Endothelial cell of umbilical vein (primary cell): ENCODE data around the gene POU4F3. TPM values are rescaled to one million over a fixed set of nuclear protein-coding genes. Genes with fewer than 3 reads are reported as not detected.

Experiments
- BruUV-seq: library from RNA; stranded (reverse); fragments of 400-500 nt; replicated peaks from 2 replicates; lab custom pipeline; 2021; lab: Mats Ljungman, UMichigan
- CTCF ChIA-PET: fragments of 300-600, 350-600 bp; sonication (Branson Sonifier 250); formaldehyde crosslinking; loops from one replicate; lab custom pipeline; 2021; ENCODE audit warnings: antibody characterized with exemption, inconsistent platforms; lab: Charles Lee
- POLR2A ChIA-PET: fragments of 300-600, 350-600 bp; sonication (Branson Sonifier 250); formaldehyde crosslinking; loops from one replicate; lab custom pipeline; 2021; ENCODE audit warnings: antibody characterized with exemption, inconsistent platforms; lab: Charles Lee
- DNase-seq: peaks from one replicate; pipeline ENCODE4 v3.0.0-alpha.2; 2011; ENCODE audit warnings: low read depth, low spot score
- FAIRE-seq: peaks from 2 replicates; lab custom pipeline; 2011; peaks lifted over from hg19 to GRCh38; lab: Jason Lieb, UNC
- H2AFZ ChIP-seq: 2 replicates; pipeline ENCODE4 v1.6.0; 2012; ENCODE audit warnings: low read depth, low read length, control low read depth, inconsistent platforms
- H3K27ac ChIP-seq: 2 replicates; pipeline ENCODE4 v1.5.1; 2011; ENCODE audit warnings: low read depth, mild to moderate bottlenecking, control low read depth, low read length, moderate library complexity; ENCODE audit not compliant: insufficient read depth
- H3K27me3 ChIP-seq, 2 experiments: 2 replicates each; pipeline versions ENCODE4 v1.6.0 to v1.6.1; 2011; ENCODE audit warnings: low read length in 2 of 2, mixed read lengths in 1 of 2; ENCODE audit not compliant: control insufficient read depth in 2 of 2, insufficient read depth in 2 of 2
- H3K36me3 ChIP-seq, 2 experiments: 2 replicates in 1 of 2; 3 replicates in 1 of 2; pipeline ENCODE4 v1.5.1; 2011; ENCODE audit warnings: low read length in 2 of 2, mild to moderate bottlenecking in 1 of 2, moderate library complexity in 1 of 2; ENCODE audit not compliant: control insufficient read depth in 2 of 2, insufficient read depth in 2 of 2; ENCODE audit errors: extremely low read depth in 1 of 2
- H3K4me1 ChIP-seq: 3 replicates; pipeline ENCODE4 v1.5.1; 2011; ENCODE audit warnings: mild to moderate bottlenecking, low read length; ENCODE audit not compliant: control insufficient read depth, insufficient read depth; ENCODE audit errors: extremely low read depth
- H3K4me2 ChIP-seq: 2 replicates; pipeline ENCODE4 v1.6.1; 2011; ENCODE audit warnings: low read length, control low read depth, mixed read lengths; ENCODE audit not compliant: insufficient read depth
- H3K4me3 ChIP-seq, 3 experiments: fragments of 200-600 bp in 1 of 3; sonication (generic), shearing (Covaris generic) in 1 of 3; replicated peaks in 1 of 3; 2 replicates each; pipeline ENCODE4 v1.5.1; 2011 to 2016; ENCODE audit warnings: control low read depth in 3 of 3, low read length in 3 of 3, mild to moderate bottlenecking in 2 of 3, inconsistent platforms in 1 of 3, low read depth in 1 of 3, moderate library complexity in 1 of 3; ENCODE audit not compliant: insufficient read depth in 1 of 3
- H3K79me2 ChIP-seq: 2 replicates; pipeline ENCODE4 v1.6.0; 2012; ENCODE audit warnings: low read length, inconsistent platforms; ENCODE audit not compliant: control insufficient read depth, insufficient read depth
- H3K9ac ChIP-seq: replicated peaks from 2 replicates; pipeline ENCODE3; 2011; ENCODE audit warnings: low read length, control low read depth; ENCODE audit not compliant: insufficient read depth; ENCODE audit errors: extremely low read depth
- H3K9me1 ChIP-seq: replicated peaks from 3 replicates; pipeline ENCODE4 v1.6.0; 2011; ENCODE audit warnings: mild to moderate bottlenecking, low read length; ENCODE audit not compliant: control insufficient read depth, insufficient read depth; ENCODE audit errors: extremely low read depth
- H3K9me3 ChIP-seq: replicated peaks from 2 replicates; pipeline ENCODE4 v1.5.1; 2012; ENCODE audit warnings: low read length, inconsistent platforms; ENCODE audit not compliant: control insufficient read depth, insufficient read depth
- H4K20me1 ChIP-seq: replicated peaks from 2 replicates; pipeline ENCODE3; 2011; ENCODE audit warnings: mild to moderate bottlenecking, low read length; ENCODE audit not compliant: control insufficient read depth, insufficient read depth; ENCODE audit errors: extremely low read depth
- CTCF ChIP-seq, 2 donors: IDR thresholded peaks; 1 replicate in 1 of 2; 2 replicates in 1 of 2; pipeline ENCODE4 v1.5.1; 2011; ENCODE audit warnings: low read length in 2 of 2, mild to moderate bottlenecking in 2 of 2, moderate library complexity in 2 of 2, control low read depth in 1 of 2, inconsistent platforms in 1 of 2, low read depth in 1 of 2; ENCODE audit not compliant: insufficient read depth in 1 of 2; ENCODE audit errors: extremely low read depth in 1 of 2
- EZH2 ChIP-seq: IDR thresholded peaks from 2 replicates; pipeline ENCODE4 v1.6.1; 2012; ENCODE audit warnings: borderline replicate concordance, low read depth, mild to moderate bottlenecking, moderate library complexity, low read length, inconsistent platforms; ENCODE audit not compliant: severe bottlenecking
- FOS ChIP-seq: IDR thresholded peaks from 2 replicates; pipeline ENCODE4 v1.6.1; 2011; ENCODE audit warnings: mild to moderate bottlenecking, low read length, moderate library complexity, borderline replicate concordance; ENCODE audit not compliant: insufficient read depth
- GATA2 ChIP-seq: IDR thresholded peaks from 2 replicates; pipeline ENCODE4 v1.7.0; 2011; ENCODE audit warnings: low read depth, mild to moderate bottlenecking, moderate library complexity, mixed read lengths, low read length; ENCODE audit not compliant: insufficient read length, insufficient read depth
- JUN ChIP-seq: IDR thresholded peaks from 2 replicates; pipeline ENCODE4 v1.6.1; 2011; ENCODE audit warnings: borderline replicate concordance, low read depth; ENCODE audit not compliant: insufficient read length, insufficient read depth
- MYC ChIP-seq: IDR thresholded peaks from one replicate; pipeline ENCODE4 v1.6.1; 2011; ENCODE audit warnings: mild to moderate bottlenecking, low read depth, low read length
- dilution Hi-C: fragments of 300-500 bp; cut with MboI; formaldehyde crosslinking; loops from one replicate; pipeline ENCODE4 v1.15.0; 2019; ENCODE audit warnings: low sequenced_read_pairs; ENCODE audit not compliant: extremely low pct_ligation_motif_present
- intact Hi-C: fragments of 100-400 bp; cut with micrococcal nuclease; formaldehyde crosslinking; loops from one replicate; pipeline ENCODE4 v1.10.0; 2022
- polyA plus RNA-seq, 4 experiments: library from polyadenylated mRNA; depleted of rRNA in 3 of 4; stranded (reverse) in 3 of 4; unstranded in 1 of 4; fragments of >200 nt; gene quantifications; 2 replicates each; pipeline versions ENCODE4 v1.2.1 to v1.2.3, GENCODE V29; 2011 to 2012; ENCODE audit warnings: missing spikeins in 1 of 4
- total RNA-seq: library from RNA; stranded (reverse); gene quantifications from 2 replicates; pipeline ENCODE4 v1.2.3, GENCODE V29; 2021

The POU4F3 gene
- total and polyA plus RNA-seq, 2 donors (not counting 3 experiments of a cell fraction or from before 2014, with no cell fraction given), result 0.08 TPM; not detected in 1

GRCh38 chr5:146368137-146368536 lies 29.5 kb downstream of the POU4F3 start:
- no peaks in the 10 kb centered on the region for H3K27me3 ChIP-seq
- dilution Hi-C loops, result no loop called here
- no TSS peak for BruUV-seq
- H3K9ac ChIP-seq, result no peak overlapping the region
- H3K4me1 ChIP-seq, result no peaks in the 10 kb centered on the region
- no peak overlapping the region for H3K27ac ChIP-seq
- H3K79me2 ChIP-seq, result no peaks in the 10 kb centered on the region
- no peak overlapping the region for H3K4me3 ChIP-seq
- ChIA-PET POLR2A (no interaction called here), CTCF (interaction anchor here (1.2 to 1.9 kb wide), 3 partner anchors 9 to 821 kb away, joined by 3 to 4 read pairs (median 3); no protein-coding TSS in a partner anchor)
- no peak overlapping the region for H3K4me2 ChIP-seq
- no peaks in the 10 kb centered on the region for H3K9me3 ChIP-seq
- intact Hi-C loops, result no loop called here
- no peak for DNase-seq
- H3K36me3 ChIP-seq, result no peaks in the 10 kb centered on the region
- H2AFZ ChIP-seq, result no peak overlapping the region
- FAIRE-seq, result no peak
- H4K20me1 ChIP-seq, result no peaks in the 10 kb centered on the region
- no peaks in the 10 kb centered on the region for H3K9me1 ChIP-seq
- TF ChIP-seq GATA2 (no peak), FOS (no peak), CTCF (IDR thresholded peaks at IDR 0.05; ENCODE audit: extremely low read depth in 1 of 2, insufficient read depth in 1 of 2, low read depth in 1 of 2, low read length in 2 of 2) (no peak)

GRCh38 chr5:146369691-146370090 lies 31.1 kb downstream of the POU4F3 start:
- no peaks in the 10 kb centered on the region for H3K79me2 ChIP-seq
- H3K36me3 ChIP-seq, result no peaks in the 10 kb centered on the region
- no TSS peak for BruUV-seq
- dilution Hi-C loops, result no loop called here
- no peaks in the 10 kb centered on the region for H3K9me3 ChIP-seq
- POLR2A ChIA-PET, result no interaction called here
- CTCF ChIA-PET, result interaction anchor here (1.9 kb wide), 1 partner anchor 17 kb away, joined by 4 read pairs; no protein-coding TSS in a partner anchor
- no peak overlapping the region for H3K4me2 ChIP-seq
- H4K20me1 ChIP-seq, result no peaks in the 10 kb centered on the region
- no peaks in the 10 kb centered on the region for H3K9me1 ChIP-seq
- H3K27me3 ChIP-seq, result no peaks in the 10 kb centered on the region
- DNase-seq (no peak), FAIRE-seq (no peak)
- H3K9ac ChIP-seq, result no peak overlapping the region
- no peak overlapping the region for H2AFZ ChIP-seq
- no peaks in the 10 kb centered on the region for H3K4me1 ChIP-seq
- no peak for TF ChIP-seq EZH2
- no peak for TF ChIP-seq FOS
- TF ChIP-seq MYC, result no peak
- TF ChIP-seq JUN, result no peak
- no peak for TF ChIP-seq CTCF (IDR thresholded peaks at IDR 0.05; ENCODE audit: extremely low read depth in 1 of 2, insufficient read depth in 1 of 2, low read depth in 1 of 2, low read length in 2 of 2)
- TF ChIP-seq GATA2, result no peak
- no peak overlapping the region for H3K27ac ChIP-seq
- no peak overlapping the region for H3K4me3 ChIP-seq
- intact Hi-C loops, result no loop called here
